Activated gamma-delta T cell (primary cell): ENCODE results near the gene SEC63.
"Not testable (repeated sequence)": the region's sequence is repeated elsewhere in the genome, so short reads cannot be mapped to it uniquely, and the experiment has no call there.

Source experiments
- DNase-seq: peaks from one replicate; lab custom pipeline; 2025; lab: John Stamatoyannopoulos, UW

SEC63 gene

GRCh38 chr6:107931894-107932293, 26.1 kb downstream of the SEC63 start:
- DNase-seq, result no peak

GRCh38 chr6:107928984-107929383, 29.0 kb downstream of the SEC63 start:
- DNase-seq, result no peak

- DNase-seq, result not testable (repeated sequence)
Measured at GRCh38 chr6:107926697-107927544, 31.1 kb downstream of the SEC63 start.

GRCh38 chr6:107917451-107918375, 40.3 kb downstream of the SEC63 start:
- DNase-seq, result no peak

DNA sequence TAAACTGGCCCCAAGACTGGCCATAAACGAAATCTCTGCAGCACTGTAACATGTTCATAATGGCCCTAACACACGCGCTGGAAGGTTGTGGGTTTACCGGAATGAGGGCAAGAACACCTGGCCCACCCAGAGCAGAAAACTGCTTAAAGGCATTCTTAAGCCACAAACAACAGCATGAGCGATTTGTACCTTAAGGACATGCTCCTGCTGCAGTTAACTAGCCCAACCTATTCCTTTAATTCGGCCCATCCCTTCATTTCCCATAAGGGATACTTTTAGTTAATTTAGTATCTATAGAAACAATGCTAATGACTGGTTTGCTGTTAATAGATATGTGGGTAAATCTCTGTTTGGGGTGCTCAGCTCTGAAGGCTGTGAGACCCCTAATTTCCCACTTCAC, 41.0 kb downstream of the SEC63 start:
- not testable (repeated sequence) for DNase-seq

- DNase-seq, result no peak
Measured at GRCh38 chr6:107911692-107912091, 46.3 kb downstream of the SEC63 start.

DNA sequence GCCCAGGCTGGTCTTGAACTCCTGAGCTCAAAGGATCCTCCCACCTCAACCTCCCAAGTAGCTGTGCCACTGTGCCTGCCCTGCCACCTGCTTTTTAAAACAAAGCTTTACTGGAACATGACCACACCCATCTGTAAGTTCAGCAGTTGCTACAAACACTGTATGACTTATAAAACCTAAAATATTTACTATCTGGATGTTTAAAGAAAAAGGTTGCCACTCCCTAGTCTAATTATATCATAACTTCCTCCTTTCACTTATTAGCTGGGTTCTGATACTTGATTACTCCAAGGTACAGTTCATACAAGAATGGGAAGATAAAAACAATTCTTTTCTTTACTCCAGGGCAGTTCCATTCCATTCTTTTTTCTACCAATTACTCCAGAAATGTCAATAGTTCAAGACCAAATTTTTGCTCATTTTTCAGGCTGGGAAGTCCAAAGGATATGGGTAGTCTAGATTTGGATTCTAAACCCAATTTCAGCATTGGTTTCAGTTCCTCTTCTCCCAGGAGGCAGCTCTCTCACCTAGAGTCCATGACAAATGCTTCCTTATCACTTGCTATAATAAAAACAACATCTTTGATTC, 63.1 kb downstream of the SEC63 start:
- DNase-seq, result no peak

GRCh38 chr6:107890431-107890830, 67.6 kb downstream of the SEC63 start:
- DNase-seq, result not testable (repeated sequence)

DNA sequence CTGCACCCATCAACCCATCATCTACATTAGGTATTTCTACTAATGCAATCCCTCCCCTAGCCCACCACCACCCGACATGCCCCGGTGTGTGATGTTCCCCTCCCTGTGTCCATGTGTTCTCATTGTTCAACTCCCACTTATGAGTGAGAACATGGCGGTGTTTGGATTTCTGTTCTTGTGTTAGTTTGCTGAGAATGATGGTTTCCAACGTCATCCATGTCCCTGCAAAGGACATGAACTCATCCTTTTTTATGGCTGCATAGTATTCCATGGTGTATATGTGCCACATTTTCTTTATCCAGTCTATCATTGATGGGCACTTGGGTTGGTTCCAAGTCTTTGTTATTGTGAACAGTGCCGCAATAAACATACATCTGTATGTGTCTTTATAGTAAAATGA, 72.1 kb downstream of the SEC63 start:
- not testable (repeated sequence) for DNase-seq

DNA sequence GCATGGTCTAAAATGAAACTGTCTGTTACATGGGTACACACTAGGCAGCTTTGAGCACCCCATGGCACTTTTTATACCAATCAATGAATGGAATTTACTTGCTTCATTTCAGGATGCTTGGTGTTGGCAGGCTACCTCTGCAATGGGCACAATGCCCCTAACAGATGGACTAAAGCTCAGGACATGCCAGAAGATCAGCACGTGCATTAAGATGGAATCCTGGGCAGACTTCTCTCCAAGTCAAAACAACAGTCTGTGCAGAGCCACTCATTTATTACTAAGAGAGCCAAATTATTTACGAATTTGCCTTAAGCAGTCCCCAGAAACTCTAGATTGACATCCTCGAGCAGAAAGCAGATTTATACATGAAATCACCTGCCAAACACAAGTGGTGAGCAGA, 78.1 kb downstream of the SEC63 start:
- DNase-seq, result no peak

DNA sequence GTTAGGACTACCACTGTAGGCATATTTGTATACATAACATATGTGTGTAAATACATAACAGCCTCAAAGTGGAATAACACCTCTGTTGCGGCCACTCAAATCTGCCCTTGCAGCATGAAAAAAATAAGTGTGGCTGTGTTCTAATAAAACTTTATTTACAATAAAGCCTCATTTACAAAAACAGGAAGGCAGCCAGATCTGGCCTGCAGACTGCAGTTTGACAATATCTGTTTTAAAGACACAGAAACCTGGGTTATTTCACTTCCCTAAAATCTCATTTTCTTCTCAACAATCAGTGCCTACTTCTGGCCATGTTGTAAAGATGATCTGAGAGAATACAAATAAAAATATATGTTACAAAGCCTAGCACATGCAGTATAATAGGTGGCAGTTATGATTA, 80.0 kb downstream of the SEC63 start:
- no peak for DNase-seq

DNA sequence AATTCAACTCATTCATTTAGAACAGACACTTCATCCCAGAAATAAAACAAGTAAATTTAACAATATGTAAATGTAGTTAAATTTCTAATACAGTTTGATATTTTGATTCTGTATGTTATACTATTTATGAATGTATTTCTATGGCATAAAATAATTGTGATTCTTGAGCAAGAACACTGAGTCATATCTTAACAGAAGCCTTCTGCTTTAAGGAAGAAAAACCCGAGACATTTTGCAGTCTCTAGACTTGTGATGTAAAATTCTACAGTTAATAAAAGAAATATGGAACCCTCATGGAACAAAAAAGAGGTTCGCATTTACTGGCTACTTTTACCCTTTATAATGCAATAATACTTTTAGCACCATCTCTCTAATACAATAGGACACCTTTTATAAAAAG, 86.0 kb downstream of the SEC63 start:
- no peak for DNase-seq

GRCh38 chr6:107871512-107871911, 86.5 kb downstream of the SEC63 start:
- not testable (repeated sequence) for DNase-seq

GRCh38 chr6:107871016-107871415, 87.0 kb downstream of the SEC63 start:
- DNase-seq, result no peak

DNA sequence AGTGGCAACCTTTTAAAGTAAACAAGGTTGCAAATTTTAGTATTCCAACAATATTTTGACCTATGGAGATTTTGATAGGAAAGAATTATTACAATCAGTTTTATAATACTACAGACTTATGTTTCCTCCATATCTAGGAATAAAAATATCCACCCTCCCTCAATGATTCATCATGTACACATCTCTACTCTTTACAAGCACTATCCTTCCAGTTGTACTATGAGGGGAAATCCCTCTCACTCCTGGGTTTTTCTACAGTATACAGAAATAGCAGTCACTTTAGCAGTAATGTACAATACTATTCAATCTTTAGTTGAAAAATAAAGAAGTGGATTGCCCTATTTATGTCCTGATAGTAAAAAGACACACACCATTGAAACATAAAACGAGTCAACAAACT, 87.6 kb downstream of the SEC63 start:
- no peak for DNase-seq

DNA sequence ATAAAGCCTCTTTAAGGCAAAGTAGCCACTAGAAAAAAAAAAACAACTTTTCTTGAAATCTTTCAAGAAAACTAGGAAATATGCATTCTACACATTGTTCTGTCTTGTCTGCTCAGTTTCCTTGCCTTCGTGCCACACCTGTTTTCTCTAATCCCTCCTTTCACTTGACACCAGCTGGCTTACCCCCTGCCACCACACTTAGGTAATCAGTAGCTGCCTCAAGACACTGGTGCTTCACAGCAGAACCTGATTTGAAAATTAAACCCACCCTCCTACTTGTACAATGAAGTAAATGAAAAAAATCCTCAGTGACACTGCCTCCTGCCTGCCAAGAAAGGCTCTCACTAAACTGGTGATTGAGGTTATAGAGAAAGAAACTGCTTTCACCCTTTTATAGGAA, 88.1 kb downstream of the SEC63 start:
- no peak for DNase-seq

DNA sequence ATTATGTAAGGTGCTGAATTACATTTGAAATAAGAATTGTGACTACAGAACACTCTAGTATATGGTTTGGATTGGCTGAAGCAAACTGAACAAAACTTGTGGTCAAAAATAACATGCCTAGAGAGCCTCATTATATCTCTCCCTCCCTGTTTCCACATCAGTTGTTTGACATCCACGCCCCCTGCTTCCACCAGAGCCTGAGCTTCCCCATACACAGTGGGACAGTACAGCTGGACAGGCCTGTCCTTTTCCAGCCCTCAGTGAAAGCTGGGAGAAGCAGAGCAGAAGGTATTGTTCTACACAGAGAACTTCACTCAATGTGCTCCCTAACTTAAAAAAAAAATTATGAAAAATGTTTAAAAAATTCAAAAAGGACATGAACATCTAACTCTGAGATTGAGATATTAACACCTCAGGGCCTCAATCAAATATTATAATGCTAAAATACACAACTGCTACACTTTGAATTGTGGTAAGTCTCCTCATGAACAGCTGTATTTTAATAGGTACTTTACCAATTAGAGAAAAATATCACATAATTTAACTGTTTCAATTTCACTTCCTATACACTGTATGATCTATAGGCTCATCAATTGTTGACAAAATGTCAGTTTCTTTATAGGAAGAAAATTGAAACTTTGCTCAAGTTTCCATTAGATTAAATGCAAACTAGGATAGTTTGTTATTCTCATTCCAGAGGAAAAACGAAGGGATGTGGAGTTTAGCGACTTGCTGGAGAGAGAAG, 89.0 kb downstream of the SEC63 start:
- no peak for DNase-seq

- no peak for DNase-seq
Measured at GRCh38 chr6:107867302-107867615, 90.7 kb downstream of the SEC63 start.

DNA sequence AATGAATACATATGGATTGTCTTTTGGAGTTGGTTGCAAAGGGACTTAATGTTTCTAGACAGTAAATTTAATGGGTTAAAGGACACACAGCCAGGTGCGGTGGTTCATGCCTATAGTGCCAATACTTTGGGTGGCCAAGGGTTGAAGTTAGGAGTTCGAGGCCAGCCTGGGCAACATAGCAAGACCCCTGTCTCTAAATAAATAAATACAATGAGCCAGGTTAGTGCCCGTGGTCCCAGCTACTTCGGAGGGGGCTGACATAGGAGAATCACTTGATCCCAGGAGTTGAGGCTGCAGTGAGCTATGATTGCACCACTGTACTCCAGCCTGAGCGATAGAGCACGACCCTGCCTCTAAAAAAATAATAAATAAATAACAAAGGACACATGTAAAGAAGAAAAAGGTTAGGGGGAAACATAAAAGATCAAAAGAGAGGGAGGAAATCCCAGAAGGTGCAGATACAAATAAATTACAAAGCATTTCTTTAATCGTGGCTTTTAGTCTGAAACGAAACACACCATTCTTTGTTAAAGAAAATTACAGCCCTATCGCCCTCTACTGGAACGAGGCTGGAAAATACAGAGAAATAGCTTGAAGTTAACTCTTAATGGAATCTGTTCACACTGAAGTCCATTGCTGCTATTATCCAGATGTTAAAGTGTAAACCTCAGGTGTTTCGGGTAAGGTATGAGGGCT, 91.3 kb downstream of the SEC63 start:
- no peak for DNase-seq

DNA sequence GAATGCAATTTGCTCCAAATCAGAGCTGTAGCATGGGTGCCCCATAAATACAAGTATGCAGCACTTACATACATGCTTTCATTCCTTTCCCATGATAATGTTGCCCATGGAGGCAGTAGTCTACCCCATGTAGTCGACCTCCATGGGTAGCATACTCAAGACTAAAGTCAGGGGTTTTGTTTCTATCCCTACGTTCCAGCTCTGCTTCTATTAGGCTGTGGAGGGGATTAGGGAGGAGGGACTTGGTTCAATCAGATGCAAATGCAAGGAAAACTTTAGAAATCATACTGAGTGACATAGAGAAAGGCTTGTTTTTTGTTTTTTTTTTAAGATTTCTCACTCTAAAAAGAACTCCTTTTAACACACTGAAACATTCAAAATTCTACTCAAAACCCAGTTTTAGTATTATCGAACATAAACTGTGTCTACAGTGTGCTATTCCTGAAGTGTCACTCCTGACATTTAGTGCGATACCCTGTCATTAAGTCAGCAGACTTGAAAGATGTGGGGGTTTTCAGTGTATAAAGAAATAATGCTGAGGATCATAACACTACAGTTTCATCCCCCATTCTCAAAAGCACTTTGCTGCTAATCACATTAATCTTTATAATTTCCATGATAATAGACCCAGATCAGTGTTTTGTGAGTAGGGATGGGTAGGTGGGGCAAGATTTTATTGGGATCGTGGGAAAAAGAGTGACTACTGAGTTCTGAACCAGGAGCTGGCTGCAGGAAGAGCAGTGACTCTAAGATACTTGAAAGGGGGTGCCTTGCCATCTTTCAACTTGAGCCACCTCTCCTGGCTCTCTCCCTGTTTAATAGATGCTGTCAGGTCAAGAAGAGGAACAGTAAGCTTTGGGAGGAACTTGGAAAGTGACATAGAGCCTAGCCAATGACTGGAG, 93.5 kb downstream of the SEC63 start:
- DNase-seq, result no peak
